GM19025 (cell line): ENCODE measurements around the gene REXO5.

ENCODE experiments used
- ATAC-seq: cut with Tn5 transposase; IDR thresholded peaks from one replicate; pipeline ENCODE4 v1.9.1; 2021; ENCODE audit warnings: mild to moderate bottlenecking, low read depth, moderate library complexity; ENCODE audit not compliant: unreplicated experiment

Gene REXO5

DNA sequence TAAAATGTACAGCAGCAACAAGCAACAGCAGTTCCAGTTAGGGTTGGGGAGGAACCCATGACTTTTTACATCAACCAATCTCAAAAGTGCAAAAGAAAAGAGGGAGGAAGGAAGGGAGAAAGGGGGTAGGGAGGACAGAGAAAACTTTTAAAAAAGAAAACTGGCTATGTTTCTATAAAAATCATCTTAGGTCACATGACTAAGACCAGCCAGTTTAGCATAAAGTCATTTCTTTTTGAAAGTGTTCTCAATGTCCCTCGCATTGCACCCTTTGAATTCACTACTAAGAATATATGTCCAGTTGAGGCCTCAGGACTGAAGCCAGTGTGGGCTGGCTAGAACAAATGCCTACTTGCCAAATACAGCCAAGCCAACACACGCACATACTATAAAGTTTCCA lies 64.9 kb downstream of the REXO5 start:
- ATAC-seq = no peak

- no peak for ATAC-seq
These were observed 65.9 kb downstream of the REXO5 start for GRCh38 chr16:20871941-20872815.

- no peak for ATAC-seq
These were observed 67.0 kb downstream of the REXO5 start for GRCh38 chr16:20873331-20873730.

GRCh38 chr16:20874088-20874581 lies 67.8 kb downstream of the REXO5 start:
- peak; percentile 5 for ATAC-seq

DNA sequence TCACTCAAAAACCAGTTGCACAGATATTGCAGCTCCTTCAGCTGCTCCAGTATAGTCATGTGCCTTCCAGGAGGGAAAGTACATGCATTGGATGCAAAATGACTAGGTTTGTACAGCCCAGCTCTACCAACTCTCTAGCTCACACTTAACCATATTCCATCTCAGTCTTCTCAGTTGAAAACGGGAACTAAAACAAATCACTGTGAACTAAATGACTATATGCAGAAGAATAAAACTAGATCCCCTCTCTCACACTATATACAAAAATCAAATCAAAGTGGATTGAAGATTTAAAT lies 69.0 kb downstream of the REXO5 start:
- no peak for ATAC-seq

DNA sequence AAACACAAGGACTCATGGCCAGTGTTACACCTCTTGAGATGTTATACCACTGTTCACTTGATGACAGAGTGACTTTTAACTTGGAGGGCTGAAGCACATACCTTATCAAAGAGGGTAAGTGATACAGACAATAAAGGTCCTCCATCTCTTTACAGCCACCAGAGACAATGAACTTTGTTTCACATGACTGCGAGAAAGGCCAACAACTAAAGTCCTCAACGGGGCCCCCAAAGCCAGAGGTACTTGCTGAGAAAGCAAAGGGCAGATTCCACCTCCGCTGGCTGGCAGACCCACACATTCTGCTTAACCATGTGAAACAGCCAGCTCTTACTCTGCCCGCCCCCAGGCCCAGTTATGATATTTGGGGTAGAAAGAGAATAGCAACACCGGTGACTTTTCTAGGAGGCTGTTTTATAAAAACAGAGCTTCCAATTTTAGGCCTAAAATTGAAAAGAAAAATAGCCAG lies 72.4 kb downstream of the REXO5 start:
- no peak for ATAC-seq

GRCh38 chr16:20879175-20880040 lies 73.1 kb downstream of the REXO5 start:
- no peak for ATAC-seq

DNA sequence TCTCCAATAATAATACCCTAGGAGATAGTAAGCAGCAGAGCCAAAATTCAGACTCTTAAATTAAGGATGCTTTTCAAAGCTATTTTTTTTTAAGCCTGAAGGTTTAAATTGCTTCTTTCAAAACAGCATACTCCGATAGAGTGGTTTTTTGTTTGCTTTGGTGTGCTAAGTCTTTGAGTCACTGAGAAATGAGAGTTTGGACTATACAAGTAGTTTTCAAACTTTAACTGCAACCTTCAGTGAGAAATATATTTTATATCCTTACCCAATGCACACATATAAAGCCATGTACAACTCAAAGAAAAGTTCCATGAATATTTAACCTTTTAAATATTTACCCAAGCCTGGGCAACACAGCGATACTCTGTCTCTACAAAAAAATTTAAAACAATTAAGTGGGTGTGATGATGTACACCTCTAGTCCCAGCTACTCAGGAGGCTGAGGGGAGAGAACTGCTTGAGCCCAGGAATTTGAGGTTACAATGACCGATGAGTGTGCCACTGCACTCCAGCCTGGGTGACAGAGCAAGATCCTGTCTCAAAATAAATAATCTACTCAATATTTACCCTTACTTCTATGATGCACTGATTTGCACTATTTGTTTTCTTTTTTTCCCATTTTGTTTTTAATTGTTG lies 74.7 kb downstream of the REXO5 start:
- no peak for ATAC-seq

- no peak for ATAC-seq
These were observed 75.2 kb downstream of the REXO5 start for GRCh38 chr16:20881503-20881878.

- no peak for ATAC-seq
These were observed 77.4 kb downstream of the REXO5 start for GRCh38 chr16:20883554-20884239.

DNA sequence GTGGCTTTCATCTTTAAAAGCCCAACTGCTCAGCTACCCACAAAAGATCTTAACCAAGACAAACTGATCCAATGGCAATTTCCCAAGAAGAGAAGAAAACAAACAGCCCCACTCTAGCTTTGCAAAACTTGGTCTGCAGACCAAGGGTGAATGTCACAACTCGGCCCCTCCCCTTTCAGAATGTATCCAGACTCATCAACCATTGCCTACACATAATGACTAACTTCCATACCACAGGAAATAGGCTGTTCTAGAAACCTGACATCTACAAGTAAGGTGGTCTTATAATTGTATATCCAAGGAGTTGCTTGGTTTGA lies 77.9 kb downstream of the REXO5 start:
- ATAC-seq = no peak

- no peak for ATAC-seq
These were observed 80.0 kb downstream of the REXO5 start for GRCh38 chr16:20886320-20886719.

GRCh38 chr16:20887207-20887606 lies 80.9 kb downstream of the REXO5 start:
- no peak for ATAC-seq

DNA sequence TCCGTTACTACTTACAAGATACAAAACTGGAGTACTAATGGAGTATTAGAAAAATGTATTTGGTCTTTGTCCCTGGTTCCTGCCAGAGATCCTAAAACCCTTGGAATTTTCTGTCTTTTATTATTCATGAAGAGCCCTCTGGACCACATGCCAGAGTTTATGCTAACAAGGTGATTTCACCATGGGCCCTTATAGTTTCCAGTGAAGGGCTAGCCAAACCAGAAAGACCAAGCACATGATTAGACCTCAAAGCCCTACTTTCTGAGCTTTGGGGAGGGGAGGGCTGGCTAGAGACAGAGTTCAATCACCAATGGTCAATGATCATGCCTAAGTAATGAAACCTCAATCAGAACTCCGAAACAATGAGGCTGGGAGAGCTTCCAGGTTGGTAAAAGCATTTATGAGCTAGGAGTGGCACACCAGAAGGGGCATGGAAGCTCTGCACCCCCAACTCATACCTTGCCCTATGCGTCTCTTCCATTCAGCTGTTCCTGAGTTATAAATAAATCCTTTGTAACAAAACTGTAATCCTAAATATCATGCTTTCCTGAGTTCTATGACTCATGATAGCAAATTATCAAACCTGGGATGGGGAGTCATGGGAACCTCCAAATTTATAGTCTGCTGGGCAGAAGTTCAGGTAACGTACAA lies 83.4 kb downstream of the REXO5 start:
- ATAC-seq = no peak

- no peak for ATAC-seq
These were observed 88.1 kb downstream of the REXO5 start for GRCh38 chr16:20894388-20894787.

DNA sequence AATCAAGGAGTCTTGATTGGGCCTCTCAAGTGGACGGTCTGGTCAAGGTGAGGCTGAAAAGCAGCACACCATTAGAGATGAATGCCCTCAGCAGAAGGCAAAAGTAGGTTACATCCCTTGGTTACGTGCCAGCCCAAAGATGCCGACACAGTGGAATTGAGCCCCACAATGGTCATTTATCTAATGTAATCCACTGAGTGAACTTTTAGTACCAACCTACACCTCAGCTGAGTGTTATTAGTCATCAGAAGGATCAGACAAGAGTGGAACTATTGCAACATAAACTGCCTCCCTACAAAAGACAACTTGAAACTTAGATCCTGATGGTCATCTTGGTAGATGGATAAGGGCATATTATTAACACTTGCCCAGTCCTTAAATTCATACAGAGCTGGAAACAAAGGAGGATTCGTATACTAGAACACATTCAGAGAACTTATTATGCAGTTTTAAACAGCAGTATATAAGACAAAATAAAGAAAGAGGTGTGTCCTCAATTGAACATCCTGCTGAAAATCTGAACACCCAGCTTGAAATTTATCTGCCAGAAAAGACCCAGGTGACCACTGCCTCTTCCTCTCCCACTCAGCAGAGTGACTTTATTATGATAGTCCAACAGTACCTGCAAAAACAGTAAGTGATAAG lies 91.0 kb downstream of the REXO5 start:
- ATAC-seq = no peak

- ATAC-seq = no peak
These were observed 91.6 kb downstream of the REXO5 start for GRCh38 chr16:20897922-20898321.

DNA sequence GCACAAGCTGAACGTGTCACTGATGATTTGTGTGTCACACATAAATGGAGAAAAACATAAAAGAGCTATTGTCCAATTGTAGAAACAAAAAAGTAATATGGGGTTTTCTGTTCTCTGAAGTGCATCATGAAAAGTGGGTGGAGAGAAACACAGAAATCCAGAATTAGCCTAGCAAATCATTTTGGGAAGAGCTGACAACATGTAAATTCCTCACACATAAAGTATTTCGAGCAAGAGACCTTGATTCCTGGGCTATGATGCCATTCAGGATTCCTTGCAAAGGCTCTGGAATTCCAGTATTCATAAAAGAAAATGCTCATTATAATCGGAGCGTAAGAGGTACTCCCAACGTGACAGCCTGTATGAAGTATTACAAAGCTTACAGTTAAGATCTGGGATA lies 92.7 kb downstream of the REXO5 start:
- no peak for ATAC-seq
